K562 (cell line): ENCODE results near the gene SOBP. TPM values are rescaled to one million over a fixed set of nuclear protein-coding genes. Genes with fewer than 3 reads are reported as not detected.

ENCODE experiments used
- ATAC-seq: fragments of 200-7000 bp; cut with Tn5 transposase; 3 replicates; pipeline ENCODE4 v1.9.1; 2020; ENCODE audit warnings: moderate library complexity
- BruUV-seq: library from RNA; stranded (reverse); fragments of 400-500 nt; replicated peaks from 2 replicates; lab custom pipeline; 2021; lab: Mats Ljungman, UMichigan
- CTCF ChIA-PET: fragments of 300-600 bp; formaldehyde crosslinking; extraction: SDS; loops from one replicate; lab custom pipeline; 2021; ENCODE audit warnings: low intra/inter-chr PET ratio; lab: Yijun Ruan, JAX
- POLR2A ChIA-PET: fragments of 300-600, 350-650 bp; sonication (Branson Sonifier 250); formaldehyde crosslinking; extraction: SDS; loops from one replicate; lab custom pipeline; 2021; ENCODE audit warnings: antibody characterized with exemption, inconsistent platforms; lab: Yijun Ruan, JAX
- DNase-seq, 4 experiments: peaks; one replicate each; pipeline versions ENCODE4 v3.0.0 to v3.0.0-alpha.2; 2011 to 2018; ENCODE audit warnings: low spot score in 3 of 4, mixed read lengths in 3 of 4; ENCODE audit errors: extremely low read depth in 1 of 4
- FAIRE-seq: peaks from 2 replicates; lab custom pipeline; 2011; peaks lifted over from hg19 to GRCh38; lab: Jason Lieb, UNC
- H2AFZ ChIP-seq: 2 replicates; pipeline ENCODE4 v1.6.0; 2011; ENCODE audit warnings: low read depth, low read length, control low read depth, inconsistent platforms
- H3K27ac ChIP-seq: fragments of 200-600 bp; 3 replicates; pipeline ENCODE4 v1.8.0; 2011; ENCODE audit warnings: low read depth, mild to moderate bottlenecking, control low read depth, inconsistent platforms, low read length, moderate library complexity, mixed read lengths; ENCODE audit errors: extremely low read depth
- H3K27me3 ChIP-seq, 2 experiments: fragments of 300-600 bp in 1 of 2; 2 replicates in 1 of 2; 3 replicates in 1 of 2; pipeline versions ENCODE4 v1.6.0 to v1.8.0; 2011; ENCODE audit warnings: inconsistent platforms in 2 of 2, low read length in 2 of 2, mild to moderate bottlenecking in 1 of 2, mixed read lengths in 1 of 2, moderate library complexity in 1 of 2; ENCODE audit not compliant: control insufficient read depth in 2 of 2, insufficient read depth in 2 of 2
- H3K36me3 ChIP-seq: fragments of 300-600 bp; 3 replicates; pipeline ENCODE4 v1.8.0; 2011; ENCODE audit warnings: mild to moderate bottlenecking, low read length, inconsistent platforms; ENCODE audit not compliant: control insufficient read depth, insufficient read depth
- H3K4me1 ChIP-seq, 2 experiments: fragments of 200-600 bp in 1 of 2; replicated peaks in 1 of 2; 2 replicates in 1 of 2; 3 replicates in 1 of 2; pipeline versions ENCODE4 v1.5.1 to v1.8.0; 2011; ENCODE audit warnings: inconsistent platforms in 2 of 2, low read length in 2 of 2, mild to moderate bottlenecking in 1 of 2, mixed read lengths in 1 of 2, moderate library complexity in 1 of 2; ENCODE audit not compliant: control insufficient read depth in 2 of 2, insufficient read depth in 2 of 2
- H3K4me2 ChIP-seq: 2 replicates; pipeline ENCODE4 v1.6.1; 2011; ENCODE audit warnings: low read length, control low read depth, inconsistent platforms, mixed read lengths; ENCODE audit not compliant: insufficient read depth
- H3K4me3 ChIP-seq: fragments of 200-600 bp; sonication (generic), shearing (Covaris generic); 2 replicates; pipeline ENCODE4 v1.5.1; 2016; ENCODE audit warnings: control low read depth, inconsistent platforms
- H3K79me2 ChIP-seq: fragments of 200-600 bp; 3 replicates; pipeline ENCODE4 v1.8.0; 2011; ENCODE audit warnings: low read length, inconsistent platforms; ENCODE audit not compliant: control insufficient read depth, insufficient read depth
- H3K9ac ChIP-seq, 2 experiments: 2 replicates each; pipeline versions ENCODE4 v1.6.0 to v1.6.1; 2011; ENCODE audit warnings: low read depth in 2 of 2, low read length in 2 of 2, control low read depth in 1 of 2, inconsistent platforms in 1 of 2, mild to moderate bottlenecking in 1 of 2, mixed read lengths in 1 of 2; ENCODE audit not compliant: insufficient read depth in 1 of 2
- H3K9me1 ChIP-seq: one replicate; pipeline ENCODE4 v1.6.0; 2011; ENCODE audit warnings: inconsistent platforms, mild to moderate bottlenecking, low read length, moderate library complexity; ENCODE audit not compliant: control insufficient read depth, insufficient read depth
- H3K9me3 ChIP-seq: replicated peaks from 2 replicates; pipeline ENCODE4 v1.5.1; 2011; ENCODE audit warnings: low read depth, low read length, inconsistent platforms; ENCODE audit not compliant: control insufficient read depth, insufficient read depth
- H4K20me1 ChIP-seq: replicated peaks from 2 replicates; pipeline ENCODE4 v1.6.1; 2011; ENCODE audit warnings: low read length, inconsistent platforms, mixed read lengths; ENCODE audit not compliant: control insufficient read depth, insufficient read depth
- CHD2 ChIP-seq: IDR thresholded peaks from 2 replicates; pipeline ENCODE4 v1.6.1; 2011; ENCODE audit warnings: low read depth, low read length
- CREM ChIP-seq: IDR thresholded peaks from 2 replicates; pipeline ENCODE4 v1.6.1; 2014; ENCODE audit warnings: antibody characterized with exemption, low read depth
- DIDO1 ChIP-seq: fragments of 450-650 bp; IDR thresholded peaks from 2 replicates; pipeline ENCODE4 v1.6.1; 2016; ENCODE audit warnings: low read depth, missing biosample characterization, missing genetic modification characterization
- DNMT1 ChIP-seq: fragments of 450-650 bp; IDR thresholded peaks from 2 replicates; pipeline ENCODE4 v1.6.1; 2016; ENCODE audit warnings: antibody characterized with exemption, mild to moderate bottlenecking
- ELK1 ChIP-seq: sonication (generic); formaldehyde crosslinking; IDR thresholded peaks from 2 replicates; pipeline ENCODE4 v1.8.1; 2022; ENCODE audit warnings: missing genetic modification reagents
- EP400 ChIP-seq: fragments of 450-650 bp; IDR thresholded peaks from 2 replicates; pipeline ENCODE4 v1.6.1; 2017; ENCODE audit warnings: antibody characterized with exemption, mild to moderate bottlenecking, moderate library complexity
- FOSL1 ChIP-seq: fragments of 200-800 bp; sonication (Bioruptor generic); conservative IDR thresholded peaks from 2 replicates; pipeline ENCODE4 v1.6.1; 2016; ENCODE audit warnings: missing genetic modification characterization, missing compliant biosample characterization
- MCM3 ChIP-seq: fragments of 450-650 bp; IDR thresholded peaks from 2 replicates; pipeline ENCODE4 v1.6.1; 2016
- PBX2 ChIP-seq, 2 experiments: IDR thresholded peaks in 1 of 2; conservative IDR thresholded peaks in 1 of 2; 2 replicates each; pipeline ENCODE4 v1.6.1; 2016; ENCODE audit warnings: low read depth in 2 of 2, mild to moderate bottlenecking in 1 of 2, missing compliant biosample characterization in 1 of 2, missing genetic modification characterization in 1 of 2, moderate library complexity in 1 of 2
- SOX6 ChIP-seq: fragments of 450-650 bp; IDR thresholded peaks from 2 replicates; pipeline ENCODE4 v1.6.1; 2014; ENCODE audit warnings: mild to moderate bottlenecking
- SUPT5H ChIP-seq: fragments of 450-650 bp; IDR thresholded peaks from 2 replicates; pipeline ENCODE4 v1.6.1; 2016
- ZFX ChIP-seq: sonication (generic); formaldehyde crosslinking; IDR thresholded peaks from 2 replicates; pipeline ENCODE4 v1.8.0; 2022; ENCODE audit warnings: mild to moderate bottlenecking, missing genetic modification reagents, moderate library complexity
- ZNF324 ChIP-seq: fragments of 250-450 bp; sonication (Bioruptor Pico); IDR thresholded peaks from 2 replicates; pipeline ENCODE4 v1.4.0; 2020; ENCODE audit warnings: mild to moderate bottlenecking
- ZNF354B ChIP-seq: fragments of 250-450 bp; sonication (Bioruptor Pico); IDR thresholded peaks from 2 replicates; pipeline ENCODE4 v1.4.0; 2020
- WGBS: fragments of 100-300 bp; shearing (Covaris generic); methylation state at CpG from one replicate; pipeline ENCODE4 v1.1.6; 2016; ENCODE audit warnings: low coverage, mixed read lengths; ENCODE audit not compliant: insufficient coverage; ENCODE audit errors: missing lambda C conversion rate; 5-methylcytosine and 5-hydroxymethylcytosine counted together
- in situ Hi-C: fragments of 300-500 bp; cut with MboI; formaldehyde crosslinking; loops from 4 replicates; pipeline ENCODE4 v1.15.0; 2018; ENCODE audit warnings: inconsistent platforms, mixed read lengths
- intact Hi-C: fragments of 100-400 bp; cut with micrococcal nuclease; formaldehyde crosslinking; loops from 2 replicates; pipeline ENCODE4 v1.14.2; 2022
- polyA plus RNA-seq, 8 experiments: library from polyadenylated mRNA; depleted of rRNA in 4 of 8; stranded (reverse) in 5 of 8; unstranded in 3 of 8; fragments of >200 nt; fragmentation: Nextera tagmentation in 2 of 8; fragmentation: Illumina TruSeq in 1 of 8; extraction: Ambion mirVana in 2 of 8; extraction: Trizol in 1 of 8; gene quantifications; 2 replicates each; pipeline versions ENCODE4 v1.2.1 to v1.2.3, GENCODE V29; 2011 to 2014; ENCODE audit warnings: inconsistent platforms in 1 of 8, missing spikeins in 1 of 8
- total RNA-seq, 7 experiments: library from RNA; depleted of rRNA in 6 of 7; stranded (reverse); fragments of >200 nt in 6 of 7; fragmentation: Illumina TruSeq in 2 of 7; extraction: Trizol in 2 of 7; gene quantifications; 2 replicates each; pipeline versions ENCODE4 v1.2.1 to v1.2.3, GENCODE V29; 2011 to 2021; ENCODE audit warnings: low replicate concordance in 1 of 7

Gene SOBP
- total and polyA plus RNA-seq, 9 of the 15 experiments (the other 6 are each of a cell fraction or from before 2014, with no cell fraction given): 0.16 TPM; not detected in 8

GRCh38 chr6:107632381-107633136 lies 142.6 kb downstream of the SOBP start:
- CTCF ChIA-PET: no interaction called here
- no peaks in the 10 kb centered on the region for H3K9me1 ChIP-seq
- in situ Hi-C loops (no loop called here), intact Hi-C loops (loop anchor here (10.0 kb wide), 1 partner anchor 498 kb away; no protein-coding TSS in a partner anchor)
- H3K4me1 ChIP-seq: peaks cover 0 to 6% of the 10 kb centered on the region in 2 experiments; a peak in 1 of 5 replicates
- peaks cover 7 to 26% of the 10 kb centered on the region in 2 experiments for H3K27me3 ChIP-seq
- no peak overlapping the region for H3K9ac ChIP-seq
- no peak overlapping the region for H2AFZ ChIP-seq
- no peaks in the 10 kb centered on the region for H3K79me2 ChIP-seq
- POLR2A ChIA-PET: interaction anchor here (0.7 kb wide), 2 partner anchors 163 to 445 kb away, joined by 3 read pairs; no protein-coding TSS in a partner anchor
- H3K27ac ChIP-seq: no peak overlapping the region
- FAIRE-seq (no peak), ATAC-seq (no peak), DNase-seq (no peak)
- H3K4me2 ChIP-seq: no peak overlapping the region
- H3K4me3 ChIP-seq: no peak overlapping the region
- 3% methylated on average over 2 of the region's 2 CpGs for WGBS
- no peak for TF ChIP-seq MCM3
- no peak for TF ChIP-seq CHD2
- TF ChIP-seq FOSL1 (tag): no peak
- TF ChIP-seq DNMT1: no peak
- no peak for TF ChIP-seq DIDO1
- no peak for TF ChIP-seq ZNF354B (CRISPR knock-in tag)
- TF ChIP-seq EP400: no peak
- TF ChIP-seq CREM: no peak
- TF ChIP-seq SOX6: no peak
- no peak for TF ChIP-seq PBX2 (CRISPR knock-in tag; IDR thresholded peaks at IDR 0.05; ENCODE audit: low read depth)
- TF ChIP-seq PBX2 (tag; conservative IDR thresholded peaks at IDR 0.05; ENCODE audit: low read depth): no peak
- no peak for TF ChIP-seq ZFX (CRISPR knock-in tag)
- TF ChIP-seq SUPT5H: no peak
- no peak for TF ChIP-seq ZNF324 (CRISPR knock-in tag)
- TF ChIP-seq ELK1 (CRISPR knock-in tag): no peak
- H4K20me1 ChIP-seq: no peaks in the 10 kb centered on the region
- no TSS peak for BruUV-seq
- no peaks in the 10 kb centered on the region for H3K9me3 ChIP-seq
- H3K36me3 ChIP-seq: no peaks in the 10 kb centered on the region
